Measurements from ENCODE around the gene STX16. TPM values are rescaled to one million over a fixed set of nuclear protein-coding genes. Genes with fewer than 3 reads are reported as not detected.

The STX16 gene
- polyA plus RNA-seq, 3 donors: 15.6 to 165 (median 27.4) TPM

DNA sequence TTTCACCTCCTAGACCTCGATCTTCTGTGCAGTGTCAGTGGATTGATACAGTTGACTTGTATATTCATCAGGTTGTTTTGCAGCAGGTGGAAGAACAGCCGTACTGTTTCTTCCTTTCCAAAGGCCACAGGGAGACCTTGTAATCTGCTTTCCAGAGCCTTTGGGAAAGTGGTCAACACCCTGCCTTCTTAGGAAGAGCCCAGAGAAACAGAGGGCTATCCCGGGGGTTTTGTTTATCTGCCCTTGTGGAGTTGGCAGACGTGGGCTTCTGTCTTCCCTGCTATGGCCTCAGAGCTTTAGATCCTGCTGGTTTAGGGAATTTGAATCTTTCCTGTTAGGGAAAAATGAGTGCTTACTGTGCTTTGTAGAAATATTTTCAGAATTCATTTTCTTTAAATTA, 19.6 kb downstream of the STX16 start:
- Histone ChIP-seq H3K4me3 (replicated peaks in 1 of 3; ENCODE audit: low read depth in 2 of 3, low read length in 3 of 3) (no peak overlapping the region), H3K9me3 (replicated peaks in 1 of 2; ENCODE audit: control insufficient read depth in 1 of 2, insufficient read depth in 1 of 2, low read length in 2 of 2) (no peaks in the 10 kb centered on the region), H3K36me3 (replicated peaks in 1 of 2; ENCODE audit: control insufficient read depth in 1 of 2, insufficient read depth in 2 of 2, low read length in 2 of 2) (peaks cover 79 to 94% of the 10 kb centered on the region in 2 donors), H4K20me1 (ENCODE audit: insufficient read depth, low read length) (peaks cover 55% of the 10 kb centered on the region), H3K27me3 (ENCODE audit: control insufficient read depth in 2 of 2, insufficient read depth in 2 of 2, low read length in 2 of 2) (no peaks in the 10 kb centered on the region), H2AFZ (ENCODE audit: insufficient read depth, low read depth, low read length, poor library complexity, severe bottlenecking) (no peak overlapping the region), H3K4me2 (replicated peaks; ENCODE audit: extremely low read depth, low read length, poor library complexity, severe bottlenecking) (no peak overlapping the region), H3K9ac (ENCODE audit: insufficient read depth, low read length, poor library complexity, severe bottlenecking) (no peak overlapping the region), H3K27ac (ENCODE audit: low read depth in 1 of 2, low read length in 2 of 2) (no peak overlapping the region), H3K4me1 (ENCODE audit: control insufficient read depth in 1 of 2, insufficient read depth in 2 of 2, low read length in 2 of 2) (no peaks in the 10 kb centered on the region), H3K79me2 (ENCODE audit: insufficient read depth, low read length) (peaks cover 18% of the 10 kb centered on the region)
- 90% methylated on average over 2 of the region's 4 CpGs for WGBS (ENCODE audit: insufficient coverage)
- H3K27ac Mint-ChIP-seq: peak overlapping the region in 2 of 7 donors; percentile 27 to 37
- peaks cover 0 to 1% (median 0%) of the 10 kb centered on the region in 3 donors for H3K27me3 Mint-ChIP-seq (ENCODE audit: low read depth in 3 of 3)
- no peak for DNase-seq
- intact Hi-C loops (cut with micrococcal nuclease): no loop called here
- H3K4me3 Mint-ChIP-seq: no peak overlapping the region
- H3K4me1 Mint-ChIP-seq: peaks cover 7% of the 10 kb centered on the region
- H3K9me3 Mint-ChIP-seq: no peaks in the 10 kb centered on the region
- H3K36me3 Mint-ChIP-seq: peaks cover 74 to 84% of the 10 kb centered on the region in 2 donors
- TF ChIP-seq, protein P1, sequence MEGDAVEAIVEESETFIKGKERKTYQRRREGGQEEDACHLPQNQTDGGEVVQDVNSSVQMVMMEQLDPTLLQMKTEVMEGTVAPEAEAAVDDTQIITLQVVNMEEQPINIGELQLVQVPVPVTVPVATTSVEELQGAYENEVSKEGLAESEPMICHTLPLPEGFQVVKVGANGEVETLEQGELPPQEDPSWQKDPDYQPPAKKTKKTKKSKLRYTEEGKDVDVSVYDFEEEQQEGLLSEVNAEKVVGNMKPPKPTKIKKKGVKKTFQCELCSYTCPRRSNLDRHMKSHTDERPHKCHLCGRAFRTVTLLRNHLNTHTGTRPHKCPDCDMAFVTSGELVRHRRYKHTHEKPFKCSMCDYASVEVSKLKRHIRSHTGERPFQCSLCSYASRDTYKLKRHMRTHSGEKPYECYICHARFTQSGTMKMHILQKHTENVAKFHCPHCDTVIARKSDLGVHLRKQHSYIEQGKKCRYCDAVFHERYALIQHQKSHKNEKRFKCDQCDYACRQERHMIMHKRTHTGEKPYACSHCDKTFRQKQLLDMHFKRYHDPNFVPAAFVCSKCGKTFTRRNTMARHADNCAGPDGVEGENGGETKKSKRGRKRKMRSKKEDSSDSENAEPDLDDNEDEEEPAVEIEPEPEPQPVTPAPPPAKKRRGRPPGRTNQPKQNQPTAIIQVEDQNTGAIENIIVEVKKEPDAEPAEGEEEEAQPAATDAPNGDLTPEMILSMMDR (IDR thresholded peaks at IDR 0.05): no peak

DNA sequence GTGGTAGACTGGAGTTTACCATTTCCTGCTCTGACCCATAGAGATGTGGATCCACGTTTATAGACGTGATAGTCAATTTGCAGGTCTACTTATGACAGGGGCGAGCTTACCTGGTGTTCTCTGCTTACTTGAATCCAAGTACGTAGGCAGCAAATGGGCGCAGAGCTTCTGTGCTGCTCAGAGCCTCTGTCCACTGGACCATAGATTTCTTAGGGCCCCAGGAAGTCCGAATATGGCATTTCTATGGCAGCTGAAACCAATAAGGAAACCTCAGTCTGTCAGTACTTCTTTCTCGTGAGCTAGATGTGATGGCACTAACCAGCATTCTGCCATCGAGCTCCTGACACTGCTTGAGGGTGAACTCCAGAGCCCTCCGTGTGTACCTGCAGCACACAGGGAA, 22.0 kb downstream of the STX16 start:
- peaks cover under 1% of the 10 kb centered on the region for H3K79me2 ChIP-seq (ENCODE audit: insufficient read depth, low read length)

More for the DNA sequence above, 22.0 kb downstream of the STX16 start:
- H3K36me3 Mint-ChIP-seq: peaks cover 78 to 83% of the 10 kb centered on the region in 2 donors
- Histone ChIP-seq H4K20me1 (ENCODE audit: insufficient read depth, low read length) (peaks cover 42% of the 10 kb centered on the region), H3K4me2 (replicated peaks; ENCODE audit: extremely low read depth, low read length, poor library complexity, severe bottlenecking) (no peak overlapping the region), H3K36me3 (replicated peaks in 1 of 2; ENCODE audit: control insufficient read depth in 1 of 2, insufficient read depth in 2 of 2, low read length in 2 of 2) (peaks cover 82 to 94% of the 10 kb centered on the region in 2 donors), H3K27me3 (ENCODE audit: control insufficient read depth in 2 of 2, insufficient read depth in 2 of 2, low read length in 2 of 2) (no peaks in the 10 kb centered on the region), H2AFZ (ENCODE audit: insufficient read depth, low read depth, low read length, poor library complexity, severe bottlenecking) (no peak overlapping the region), H3K4me1 (ENCODE audit: control insufficient read depth in 1 of 2, insufficient read depth in 2 of 2, low read length in 2 of 2) (no peaks in the 10 kb centered on the region), H3K9ac (ENCODE audit: insufficient read depth, low read length, poor library complexity, severe bottlenecking) (no peak overlapping the region), H3K9me3 (replicated peaks in 1 of 2; ENCODE audit: control insufficient read depth in 1 of 2, insufficient read depth in 1 of 2, low read length in 2 of 2) (no peaks in the 10 kb centered on the region), H3K27ac (ENCODE audit: low read depth in 1 of 2, low read length in 2 of 2) (peak overlapping the region in 1 of 2 donors; percentile 26), H3K4me3 (replicated peaks in 1 of 3; ENCODE audit: low read depth in 2 of 3, low read length in 3 of 3) (no peak overlapping the region)
- TF ChIP-seq, protein P1 (IDR thresholded peaks at IDR 0.05): no peak
- H3K4me1 Mint-ChIP-seq: no peaks in the 10 kb centered on the region
- no peak overlapping the region for H3K27ac Mint-ChIP-seq
- H3K27me3 Mint-ChIP-seq (ENCODE audit: low read depth in 3 of 3): peaks cover 0 to 1% (median 0%) of the 10 kb centered on the region in 3 donors
- no peak overlapping the region for H3K4me3 Mint-ChIP-seq
- H3K9me3 Mint-ChIP-seq: no peaks in the 10 kb centered on the region
- intact Hi-C loops (cut with micrococcal nuclease): no loop called here
- WGBS (ENCODE audit: insufficient coverage): 93% methylated on average over 9 of the region's 9 CpGs
- DNase-seq: no peak

All from CD14-positive monocyte (primary cell).